H9 (cell line): ENCODE measurements around the gene PFDN2. TPM values are rescaled to one million over a fixed set of nuclear protein-coding genes. Genes with fewer than 3 reads are reported as not detected.

ENCODE experiments used
- DNase-seq: peaks from one replicate; pipeline ENCODE4 v3.0.0-alpha.2; 2017
- H2AFZ ChIP-seq: one replicate; pipeline ENCODE4 v1.6.1; 2013; ENCODE audit warnings: mild to moderate bottlenecking, low read length, control low read depth, moderate library complexity
- H2AK5ac ChIP-seq: 2 replicates; pipeline ENCODE4 v1.6.1; 2013; ENCODE audit warnings: low read length, control low read depth, mixed read lengths; ENCODE audit not compliant: insufficient read length
- H2BK120ac ChIP-seq: one replicate; pipeline ENCODE4 v1.6.1; 2013; ENCODE audit warnings: low read depth, mild to moderate bottlenecking, low read length, control low read depth, inconsistent platforms; ENCODE audit not compliant: poor library complexity, severe bottlenecking
- H2BK12ac ChIP-seq: 2 replicates; pipeline ENCODE4 v1.6.1; 2013; ENCODE audit warnings: low read length, control low read depth, mixed read lengths, low read depth; ENCODE audit not compliant: insufficient read length
- H2BK15ac ChIP-seq: 2 replicates; pipeline ENCODE4 v1.6.1; 2013; ENCODE audit warnings: low read depth, low read length, control low read depth
- H2BK20ac ChIP-seq: one replicate; pipeline ENCODE4 v1.6.1; 2013; ENCODE audit warnings: low read depth, mild to moderate bottlenecking, low read length, control low read depth, inconsistent platforms; ENCODE audit not compliant: poor library complexity, severe bottlenecking
- H2BK5ac ChIP-seq: 2 replicates; pipeline ENCODE4 v1.6.1; 2013; ENCODE audit warnings: low read length, control low read depth, mixed read lengths; ENCODE audit not compliant: insufficient read length
- H3K14ac ChIP-seq: 2 replicates; pipeline ENCODE4 v1.6.1; 2013; ENCODE audit warnings: low read length, control low read depth; ENCODE audit not compliant: insufficient read depth
- H3K18ac ChIP-seq: 2 replicates; pipeline ENCODE4 v1.6.1; 2013; ENCODE audit warnings: low read depth, mild to moderate bottlenecking, mixed read lengths, low read length, control low read depth; ENCODE audit not compliant: insufficient read length
- H3K23ac ChIP-seq: 2 replicates; pipeline ENCODE4 v1.6.1; 2013; ENCODE audit warnings: low read length, control low read depth, mixed read lengths, low read depth; ENCODE audit not compliant: insufficient read length
- H3K23me2 ChIP-seq: 2 replicates; pipeline ENCODE4 v1.6.1; 2013; ENCODE audit warnings: low read depth, mild to moderate bottlenecking, mixed read lengths, low read length, control low read depth; ENCODE audit not compliant: insufficient read length, poor library complexity, severe bottlenecking
- H3K27ac ChIP-seq: 2 replicates; pipeline ENCODE4 v1.5.1; 2013; ENCODE audit warnings: low read length, control low read depth, mixed read lengths, low read depth; ENCODE audit not compliant: insufficient read length
- H3K27me3 ChIP-seq: 2 replicates; pipeline ENCODE4 v1.6.1; 2013; ENCODE audit warnings: low read length, control low read depth, inconsistent platforms; ENCODE audit not compliant: insufficient read depth
- H3K4ac ChIP-seq: 2 replicates; pipeline ENCODE4 v1.6.1; 2013; ENCODE audit warnings: low read depth, mild to moderate bottlenecking, control low read depth, inconsistent platforms, low read length, moderate library complexity
- H3K4me1 ChIP-seq: 2 replicates; pipeline ENCODE4 v1.6.1; 2013; ENCODE audit warnings: low read length, control low read depth, inconsistent platforms; ENCODE audit not compliant: insufficient read depth
- H3K4me2 ChIP-seq: 2 replicates; pipeline ENCODE4 v1.6.1; 2013; ENCODE audit warnings: low read length, control low read depth, mixed read lengths; ENCODE audit not compliant: insufficient read length, insufficient read depth
- H3K56ac ChIP-seq: 2 replicates; pipeline ENCODE4 v1.6.1; 2013; ENCODE audit warnings: low read depth, mild to moderate bottlenecking, mixed read lengths, low read length, control low read depth; ENCODE audit not compliant: insufficient read length
- H3K79me1 ChIP-seq: 2 replicates; pipeline ENCODE4 v1.6.1; 2013; ENCODE audit warnings: low read depth, mild to moderate bottlenecking, moderate library complexity, low read length, control low read depth, inconsistent platforms; ENCODE audit not compliant: insufficient read depth, poor library complexity, severe bottlenecking
- H3K79me2 ChIP-seq: 2 replicates; pipeline ENCODE4 v1.6.1; 2013; ENCODE audit warnings: low read length, control low read depth, inconsistent platforms; ENCODE audit not compliant: insufficient read depth
- H3K9ac ChIP-seq: 2 replicates; pipeline ENCODE4 v1.6.1; 2013; ENCODE audit warnings: low read length, control low read depth, mixed read lengths; ENCODE audit not compliant: insufficient read length; ENCODE audit errors: extremely low read depth
- H3K9me3 ChIP-seq: one replicate; pipeline ENCODE4 v1.6.1; 2013; ENCODE audit warnings: low read depth, low read length, inconsistent platforms; ENCODE audit not compliant: control insufficient read depth
- H3T11ph ChIP-seq: one replicate; pipeline ENCODE4 v1.6.1; 2013; ENCODE audit warnings: mild to moderate bottlenecking, low read length, control low read depth, inconsistent platforms
- H4K20me1 ChIP-seq: one replicate; pipeline ENCODE4 v1.6.1; 2013; ENCODE audit not compliant: control insufficient read depth, insufficient read length, insufficient read depth
- H4K5ac ChIP-seq: 2 replicates; pipeline ENCODE4 v1.6.1; 2013; ENCODE audit warnings: low read depth, mild to moderate bottlenecking, mixed read lengths, low read length, control low read depth; ENCODE audit not compliant: insufficient read length
- H4K8ac ChIP-seq: replicated peaks from 2 replicates; pipeline ENCODE4 v1.6.1; 2013; ENCODE audit warnings: low read length, control low read depth, mixed read lengths, low read depth; ENCODE audit not compliant: insufficient read length
- H4K91ac ChIP-seq: 2 replicates; pipeline ENCODE4 v1.6.1; 2013; ENCODE audit warnings: low read depth, mild to moderate bottlenecking, moderate library complexity, mixed read lengths, low read length, control low read depth; ENCODE audit not compliant: insufficient read length
- H3K27ac Mint-ChIP-seq, 3 experiments: 2 replicates in 2 of 3; 3 replicates in 1 of 3; pipeline ENCODE4 v1.8.0; 2020 to 2021; ENCODE audit warnings: mixed read lengths in 3 of 3, mild to moderate bottlenecking in 1 of 3, moderate library complexity in 1 of 3
- H3K27me3 Mint-ChIP-seq: 2 replicates; pipeline ENCODE4 v1.8.0; 2021; ENCODE audit warnings: low read depth, mild to moderate bottlenecking, moderate library complexity, mixed read lengths
- H3K36me3 Mint-ChIP-seq, 3 experiments: 2 replicates in 2 of 3; 3 replicates in 1 of 3; pipeline ENCODE4 v1.8.0; 2020 to 2021; ENCODE audit warnings: low read depth in 3 of 3, mixed read lengths in 3 of 3; ENCODE audit not compliant: insufficient read depth in 1 of 3
- H3K4me1 Mint-ChIP-seq, 2 experiments: 2 replicates each; pipeline ENCODE4 v1.8.0; 2020; ENCODE audit warnings: mixed read lengths in 2 of 2
- H3K4me3 Mint-ChIP-seq, 2 experiments: 2 replicates in 1 of 2; 3 replicates in 1 of 2; pipeline ENCODE4 v1.8.0; 2020 to 2021; ENCODE audit warnings: mild to moderate bottlenecking in 2 of 2, mixed read lengths in 2 of 2, moderate library complexity in 1 of 2
- H3K9me3 Mint-ChIP-seq, 2 experiments: 2 replicates in 1 of 2; 3 replicates in 1 of 2; pipeline ENCODE4 v1.8.0; 2020; ENCODE audit warnings: mild to moderate bottlenecking in 2 of 2, mixed read lengths in 2 of 2, moderate library complexity in 1 of 2
- CTCF ChIP-seq: fragments of 200-600 bp; sonication (generic); conservative IDR thresholded peaks from 3 replicates; pipeline ENCODE4 v1.8.0; 2021; ENCODE audit warnings: antibody characterized with exemption, mild to moderate bottlenecking
- WGBS: extraction: QIAGEN DNeasy Blood & Tissue Kit; methylation state at CpG from one replicate; pipeline ENCODE4 v1.1.7; 2013; ENCODE audit warnings: missing lambda C conversion rate, low lambda C conversion rate, mixed read lengths; ENCODE audit not compliant: insufficient read length; ENCODE audit errors: extremely low coverage; 5-methylcytosine and 5-hydroxymethylcytosine counted together
- total RNA-seq: library from RNA; stranded (reverse); gene quantifications from 2 replicates; pipeline ENCODE4 v1.2.1, GENCODE V29; 2021

The PFDN2 gene
- total RNA-seq, 1 experiment from 2014 or later, result 71.8 TPM

DNA sequence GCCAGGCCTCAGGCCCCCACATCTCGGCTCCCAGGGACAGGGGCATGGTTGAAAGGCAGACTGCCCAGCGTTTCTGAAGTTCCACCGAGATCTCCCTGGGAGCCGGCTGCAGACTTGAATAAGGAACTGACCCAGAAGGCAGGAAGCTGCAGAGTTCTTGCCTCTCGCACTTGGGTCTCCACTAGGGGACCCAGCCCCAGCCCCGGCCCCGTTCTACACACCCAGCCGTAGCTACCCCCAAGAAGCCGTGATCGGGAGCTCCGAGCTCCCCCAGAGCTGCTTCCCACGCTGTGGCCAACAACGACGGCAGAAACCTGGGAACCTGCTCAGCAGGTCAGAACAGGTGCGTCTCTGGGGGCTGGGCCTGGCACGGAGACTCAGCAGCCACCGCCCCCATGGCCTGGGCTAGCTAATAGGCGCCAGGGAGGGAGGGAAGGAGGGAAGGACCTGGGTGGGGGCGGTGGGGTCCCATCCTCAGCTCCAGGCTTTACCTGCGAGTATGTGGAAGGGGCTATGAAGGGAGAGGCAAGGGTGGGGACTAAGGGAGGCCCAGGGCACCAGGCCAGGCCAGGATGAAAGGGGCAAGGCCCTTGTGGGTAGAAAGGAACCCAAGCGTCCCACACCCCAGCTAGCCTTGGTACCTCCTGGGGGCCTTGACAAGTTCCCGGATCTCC, 28.4 kb downstream of the PFDN2 start, which contains the start of gene NECTIN4:
Gene NECTIN4, minus strand, starts transcription at position 308 of the 674 bp plus-strand sequence. Its CDS starts 262 bp downstream, at position 46.
- H4K8ac ChIP-seq, result no peak within 1 kb of the TSS
- H3K36me3 Mint-ChIP-seq, result no peaks in the 10 kb centered on the region
- no peaks in the 10 kb centered on the region for H3K23me2 ChIP-seq
- H3K27ac ChIP-seq, result no peak within 1 kb of the TSS
- TF ChIP-seq CTCF, result peak; percentile 27; the same call in 2 of the 3 replicates
- no peak within 1 kb of the TSS for H2AFZ ChIP-seq
- H2BK20ac ChIP-seq, result no peak within 1 kb of the TSS
- no peak within 1 kb of the TSS for H4K5ac ChIP-seq
- H3K14ac ChIP-seq, result no peak within 1 kb of the TSS; the same call in 1 of the 2 replicates
- no peak within 1 kb of the TSS for H3K4ac ChIP-seq
- no peak within 1 kb of the TSS for H3K4me2 ChIP-seq
- no peaks in the 10 kb centered on the region for H3K79me1 ChIP-seq
- H2BK5ac ChIP-seq, result no peak within 1 kb of the TSS
- H3K4me1 ChIP-seq, result no peaks in the 10 kb centered on the region
- DNase-seq, result peak; percentile 53
- H3K56ac ChIP-seq, result no peak within 1 kb of the TSS
- H2AK5ac ChIP-seq, result no peak within 1 kb of the TSS
- H3K27ac Mint-ChIP-seq, result peak within 1 kb of the TSS in 1 of 3 experiments; percentile 62; a peak in 2 of 7 replicates
- peaks cover 30 to 31% of the 10 kb centered on the region in 2 experiments for H3K4me1 Mint-ChIP-seq
- no peak within 1 kb of the TSS for H2BK12ac ChIP-seq
- H4K91ac ChIP-seq, result no peak within 1 kb of the TSS
- no peaks in the 10 kb centered on the region for H4K20me1 ChIP-seq
- no peaks in the 10 kb centered on the region for H3K9me3 Mint-ChIP-seq
- H3K9me3 ChIP-seq, result no peaks in the 10 kb centered on the region
- H3K4me3 Mint-ChIP-seq, result no peak within 1 kb of the TSS
- H2BK15ac ChIP-seq, result no peak within 1 kb of the TSS
- peaks cover 1% of the 10 kb centered on the region; the same call in 1 of the 2 replicates for H3K27me3 Mint-ChIP-seq
- WGBS, result no CpG with 5 or more reads among the region's 22 CpGs
- H2BK120ac ChIP-seq, result no peak within 1 kb of the TSS
- H3T11ph ChIP-seq, result no peak within 1 kb of the TSS
- H3K23ac ChIP-seq, result no peak within 1 kb of the TSS
- H3K18ac ChIP-seq, result no peak within 1 kb of the TSS
- H3K79me2 ChIP-seq, result no peaks in the 10 kb centered on the region
- H3K27me3 ChIP-seq, result no peaks in the 10 kb centered on the region; the same call in 1 of the 2 replicates
- no peak within 1 kb of the TSS for H3K9ac ChIP-seq
